H1 (cell line): ENCODE measurements around the gene BCL2.

Experiments
- ATF2 ChIP-seq: IDR thresholded peaks from 2 replicates; pipeline ENCODE4 v1.6.1; 2012; ENCODE audit warnings: low read length, inconsistent platforms
- CTCF ChIP-seq, 3 experiments: IDR thresholded peaks; 1 replicate in 2 of 3; 2 replicates in 1 of 3; pipeline versions ENCODE4 v1.5.1 to v1.6.1; 2011; ENCODE audit warnings: low read length in 3 of 3, mild to moderate bottlenecking in 3 of 3, inconsistent platforms in 2 of 3, low read depth in 1 of 3, moderate library complexity in 1 of 3; ENCODE audit not compliant: insufficient read depth in 1 of 3; ENCODE audit errors: control extremely low read depth in 1 of 3
- EP300 ChIP-seq, 2 experiments: IDR thresholded peaks; 1 replicate in 1 of 2; 2 replicates in 1 of 2; pipeline ENCODE4 v1.6.1; 2011 to 2012; ENCODE audit warnings: low read depth in 2 of 2, low read length in 2 of 2, mild to moderate bottlenecking in 2 of 2, borderline replicate concordance in 1 of 2, inconsistent platforms in 1 of 2, moderate library complexity in 1 of 2
- GABPA ChIP-seq: IDR thresholded peaks from 2 replicates; pipeline ENCODE4 v1.6.1; 2011; ENCODE audit warnings: mild to moderate bottlenecking, low read length, moderate library complexity, borderline replicate concordance; ENCODE audit not compliant: insufficient read depth
- HDAC6 ChIP-seq: IDR thresholded peaks from one replicate; pipeline ENCODE4 v1.7.1; 2012; ENCODE audit warnings: low read depth, mild to moderate bottlenecking, inconsistent platforms, low read length, moderate library complexity
- JUND ChIP-seq: IDR thresholded peaks from 2 replicates; pipeline ENCODE4 v1.6.1; 2011; ENCODE audit warnings: mild to moderate bottlenecking, improper control_type of control experiment, low read length
- NRF1 ChIP-seq: IDR thresholded peaks from 2 replicates; pipeline ENCODE4 v1.6.1; 2011; ENCODE audit warnings: mild to moderate bottlenecking, low read depth, low read length, improper control_type of control experiment
- RAD21 ChIP-seq, 2 experiments: IDR thresholded peaks in 1 of 2; conservative IDR thresholded peaks in 1 of 2; 2 replicates each; pipeline ENCODE4 v1.6.1; 2011; ENCODE audit warnings: low read depth in 2 of 2, low read length in 2 of 2, improper control_type of control experiment in 1 of 2, inconsistent platforms in 1 of 2, mild to moderate bottlenecking in 1 of 2, moderate library complexity in 1 of 2
- SIRT6 ChIP-seq: IDR thresholded peaks from one replicate; pipeline ENCODE4 v1.7.1; 2012; ENCODE audit warnings: low read length, inconsistent platforms
- TAF1 ChIP-seq: IDR thresholded peaks from 2 replicates; pipeline ENCODE4 v1.6.1; 2011; ENCODE audit warnings: mild to moderate bottlenecking, low read depth, low read length

DNA sequence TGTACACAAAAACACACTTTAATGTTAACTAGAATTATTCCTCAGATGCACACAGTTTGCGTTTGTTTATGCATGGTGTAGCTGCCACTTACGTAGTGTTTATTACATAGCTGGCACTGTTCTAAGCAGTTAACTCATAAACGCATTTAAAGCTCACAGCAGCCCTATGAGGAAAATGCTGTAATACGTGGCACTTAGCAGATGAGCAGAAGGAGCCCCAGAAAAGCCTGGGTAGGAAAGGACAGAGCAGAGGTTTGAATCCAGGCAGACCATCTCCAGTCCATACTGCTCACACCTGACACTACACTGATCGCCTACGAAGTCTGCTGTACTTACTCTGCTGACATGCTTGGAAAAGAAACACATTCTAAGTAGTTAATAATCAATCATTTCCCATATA, 66.6 kb downstream of the BCL2 start:
- no peak for TF ChIP-seq ATF2
- TF ChIP-seq HDAC6: no peak
- TF ChIP-seq RAD21 (IDR thresholded peaks at IDR 0.05 in 1 of 2, conservative IDR thresholded peaks at IDR 0.05 in 1 of 2; ENCODE audit: low read depth in 2 of 2, low read length in 2 of 2): no peak
- TF ChIP-seq SIRT6: no peak
- no peak for TF ChIP-seq CTCF (IDR thresholded peaks at IDR 0.05; ENCODE audit: control extremely low read depth in 1 of 3, insufficient read depth in 1 of 3, low read depth in 1 of 3, low read length in 3 of 3)
- TF ChIP-seq JUND: no peak
- TF ChIP-seq EP300 (IDR thresholded peaks at IDR 0.05; ENCODE audit: borderline replicate concordance in 1 of 2, low read depth in 2 of 2, low read length in 2 of 2): no peak
- TF ChIP-seq GABPA: no peak
- no peak for TF ChIP-seq NRF1
- no peak for TF ChIP-seq TAF1
